Activated T-cell treated with anti-CD3 and anti-CD28 coated beads for 24 hours (primary cell): Measurements from ENCODE around the gene TIMM13.
"Not testable (repeated sequence)": the region's sequence is repeated elsewhere in the genome, so short reads cannot be mapped to it uniquely, and the experiment has no call there.

Experiments
- DNase-seq: peaks from one replicate; pipeline ENCODE4 v3.0.0-alpha.2; 2020; ENCODE audit warnings: low read depth

TIMM13 gene

GRCh38 chr19:2415281-2415972 lies 12.0 kb downstream of the TIMM13 start:
- no peak for DNase-seq

GRCh38 chr19:2413629-2414028 lies 13.8 kb downstream of the TIMM13 start:
- DNase-seq: no peak

- DNase-seq: no peak
Observed at GRCh38 chr19:2413159-2413558, 14.2 kb downstream of the TIMM13 start.

- DNase-seq: no peak
Observed at GRCh38 chr19:2412449-2412848, 14.9 kb downstream of the TIMM13 start.

GRCh38 chr19:2411709-2412108 lies 15.7 kb downstream of the TIMM13 start:
- no peak for DNase-seq

GRCh38 chr19:2410023-2410422 lies 17.4 kb downstream of the TIMM13 start:
- DNase-seq: no peak

GRCh38 chr19:2409352-2409912 lies 18.0 kb downstream of the TIMM13 start:
- no peak for DNase-seq

- DNase-seq: no peak
Observed at GRCh38 chr19:2408247-2408646, 19.1 kb downstream of the TIMM13 start.

- DNase-seq: no peak
Observed at GRCh38 chr19:2399582-2399981, 27.8 kb downstream of the TIMM13 start.

- DNase-seq: no peak
Observed at GRCh38 chr19:2398735-2399305, 28.6 kb downstream of the TIMM13 start.

GRCh38 chr19:2397173-2397572 lies 30.2 kb downstream of the TIMM13 start:
- not testable (repeated sequence) for DNase-seq

- not testable (repeated sequence) for DNase-seq
Observed at GRCh38 chr19:2395293-2395829, 32.0 kb downstream of the TIMM13 start.

- DNase-seq: no peak
Observed at GRCh38 chr19:2394442-2395292, 32.7 kb downstream of the TIMM13 start.

- no peak for DNase-seq
Observed at GRCh38 chr19:2394054-2394441, 33.3 kb downstream of the TIMM13 start.

- DNase-seq: not testable (repeated sequence)
Observed at GRCh38 chr19:2392899-2393298, 34.5 kb downstream of the TIMM13 start.

GRCh38 chr19:2392366-2392765 lies 35.0 kb downstream of the TIMM13 start:
- DNase-seq: no peak

- DNase-seq: peak; percentile 25
Observed at GRCh38 chr19:2391118-2391725, 36.2 kb downstream of the TIMM13 start.

GRCh38 chr19:2389594-2389993 lies 37.8 kb downstream of the TIMM13 start:
- DNase-seq: no peak

GRCh38 chr19:2387367-2388288 lies 39.8 kb downstream of the TIMM13 start:
- no peak for DNase-seq

- no peak for DNase-seq
Observed at GRCh38 chr19:2385053-2385721, 42.2 kb downstream of the TIMM13 start.
